ENCODE measurements around the gene SND1.

SND1 gene

DNA sequence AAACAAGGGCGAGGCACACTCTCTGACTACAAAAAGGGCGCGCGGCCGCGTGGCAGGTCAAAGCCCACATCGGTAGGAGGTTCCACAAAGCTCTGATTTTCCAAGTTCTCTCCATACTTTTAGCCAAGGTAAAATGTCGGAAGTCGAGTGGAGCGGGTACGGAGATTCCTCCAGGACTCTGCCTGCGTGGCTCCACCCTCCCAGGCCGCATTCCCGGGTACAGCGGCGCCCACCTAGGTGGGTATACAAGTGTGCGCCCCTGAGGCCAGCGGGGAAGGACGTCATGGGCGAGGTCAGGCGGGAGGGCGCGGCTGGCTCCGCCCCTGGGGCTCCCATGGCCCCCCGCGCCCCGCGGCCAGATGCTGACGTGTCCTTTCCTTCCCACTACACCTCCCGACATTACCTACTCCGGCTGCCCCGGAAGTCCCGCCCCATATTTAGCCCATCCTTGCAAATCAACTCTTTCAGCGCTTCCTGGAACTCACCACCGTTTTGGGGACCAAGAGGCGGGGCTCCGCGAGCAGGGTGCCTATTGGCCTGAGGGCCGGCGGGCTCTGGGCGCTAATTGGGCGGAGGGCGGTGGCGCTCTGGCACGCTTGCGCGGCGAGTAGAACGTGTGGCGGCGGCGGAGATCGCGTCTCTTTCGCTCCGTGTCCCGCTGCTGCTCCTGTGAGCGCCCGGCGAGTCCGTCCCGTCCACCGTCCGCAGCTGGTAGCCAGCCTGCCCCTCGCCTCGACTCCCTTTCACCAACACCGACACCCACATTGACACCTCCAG is at the start of gene SND1:
TSS of gene SND1 (plus strand) at position 639 of the 777 bp plus-strand sequence. CDS start 180 bp downstream, outside the sequence.
- peak; percentile 99 for DNase-seq

DNA sequence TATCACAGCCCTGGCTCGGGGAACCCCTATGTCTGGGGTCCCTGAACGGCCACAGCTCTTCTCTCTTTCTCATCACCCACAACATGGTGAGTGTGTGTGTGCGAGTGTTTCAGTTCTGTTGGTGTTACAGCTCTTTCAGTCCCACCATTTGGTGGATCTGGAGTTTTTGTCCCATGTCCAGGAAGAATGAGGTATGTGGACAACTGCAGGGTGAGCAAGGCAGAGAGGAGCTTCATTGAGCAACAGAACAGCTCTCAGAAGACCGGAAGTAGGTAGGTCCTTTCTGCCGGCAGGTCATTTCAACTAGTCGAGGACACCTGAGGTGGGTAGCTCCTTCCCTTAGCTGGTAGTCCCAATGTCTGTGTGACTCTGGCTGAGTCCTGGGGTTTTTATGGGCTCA is 43.5 kb upstream of the SND1 start:
- no peak for DNase-seq

- DNase-seq, result no peak
Measured at GRCh38 chr7:127609297-127609696, 42.7 kb upstream of the SND1 start.

DNA sequence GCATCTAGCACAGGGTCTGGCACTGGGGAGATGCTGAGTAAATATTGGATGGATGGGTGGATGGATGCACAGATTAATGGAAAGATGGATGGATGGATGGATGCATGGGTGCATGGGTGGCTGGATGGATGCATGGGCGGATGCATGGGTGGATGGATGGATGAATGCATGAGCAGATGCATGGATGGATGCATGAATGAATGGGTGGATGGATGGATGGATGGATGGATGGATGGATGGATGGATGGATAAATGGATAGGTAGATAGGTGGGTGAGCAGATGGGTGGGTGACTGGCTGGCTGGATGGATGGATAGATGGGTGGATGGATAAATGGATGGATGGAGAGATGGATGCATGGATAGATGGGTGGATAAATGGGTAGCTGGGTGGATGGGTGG is 39.7 kb upstream of the SND1 start:
- no peak for DNase-seq

DNA sequence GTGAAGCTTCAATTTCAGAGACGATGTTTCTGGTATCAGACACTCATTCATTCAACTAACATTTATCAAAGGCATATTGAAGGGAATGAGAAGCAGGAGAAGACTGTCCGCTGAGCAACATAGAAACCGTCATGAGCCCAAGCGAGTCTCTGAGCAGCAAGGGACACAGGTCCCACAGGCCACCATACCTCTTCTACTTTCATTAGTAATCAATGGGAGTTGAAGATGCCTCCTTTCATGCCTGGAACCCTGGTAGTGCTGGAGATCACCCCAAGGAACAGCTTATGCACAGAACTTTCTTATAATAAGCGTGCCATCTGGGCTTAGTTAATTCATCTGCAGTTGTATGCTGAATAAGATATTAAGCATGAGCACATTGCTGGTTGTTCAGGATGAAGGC is 35.3 kb upstream of the SND1 start:
- DNase-seq, result no peak

- no peak for DNase-seq
Measured at GRCh38 chr7:127618042-127618441, 34.0 kb upstream of the SND1 start, which contains the start of gene PAX4. Gene PAX4 (minus strand): TSS chr7:127618142. CDS start chr7:127615928, 2,214 bp downstream.

GRCh38 chr7:127618775-127619174 is 33.2 kb upstream of the SND1 start:
- no peak for DNase-seq

DNA sequence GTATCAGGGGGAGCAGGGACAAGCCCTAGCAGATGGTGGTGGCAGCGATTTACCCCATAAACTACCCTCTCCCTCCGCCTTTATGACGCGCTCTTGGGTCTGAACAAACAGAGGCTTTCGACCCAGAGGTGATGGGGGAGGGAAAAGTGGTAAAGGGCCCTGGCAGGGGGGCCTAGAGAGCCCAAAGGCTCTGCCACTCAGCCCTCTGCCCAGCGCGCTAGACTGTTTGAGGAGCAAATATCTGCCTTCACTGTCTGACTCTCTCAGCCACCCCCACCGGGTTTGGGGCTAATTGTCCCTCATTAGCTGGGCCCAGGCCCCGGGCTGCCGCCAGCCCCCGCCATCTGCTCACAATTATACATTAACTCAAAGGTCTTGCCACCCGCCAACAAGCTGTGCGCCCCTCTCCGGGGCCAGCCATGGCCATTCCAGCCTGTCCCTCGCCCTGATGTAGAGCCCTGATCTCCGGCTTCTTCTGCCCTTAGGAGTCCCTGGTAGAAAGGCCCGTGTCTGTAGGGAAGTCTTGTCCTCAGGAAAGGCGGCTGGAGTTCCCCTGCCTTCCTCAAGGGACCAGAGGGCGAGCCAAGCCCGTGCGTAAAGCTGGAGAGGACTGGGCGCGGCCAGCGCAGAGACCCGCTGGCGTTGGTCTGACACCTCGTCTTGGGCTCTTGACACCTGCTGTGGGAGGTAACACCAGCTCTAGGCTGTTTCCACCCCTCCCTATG is 32.2 kb upstream of the SND1 start:
- no peak for DNase-seq

- peak; percentile 2 for DNase-seq
Measured at GRCh38 chr7:127620406-127621233, 31.4 kb upstream of the SND1 start.

GRCh38 chr7:127625331-127625730 is 26.7 kb upstream of the SND1 start:
- DNase-seq, result no peak

GRCh38 chr7:127628445-127628844 is 23.5 kb upstream of the SND1 start:
- no peak for DNase-seq

- no peak for DNase-seq
Measured at GRCh38 chr7:127629268-127629854, 22.6 kb upstream of the SND1 start.

- no peak for DNase-seq
Measured at GRCh38 chr7:127632276-127632910, 19.6 kb upstream of the SND1 start.

GRCh38 chr7:127635659-127636285 is 16.2 kb upstream of the SND1 start:
- no peak for DNase-seq

DNA sequence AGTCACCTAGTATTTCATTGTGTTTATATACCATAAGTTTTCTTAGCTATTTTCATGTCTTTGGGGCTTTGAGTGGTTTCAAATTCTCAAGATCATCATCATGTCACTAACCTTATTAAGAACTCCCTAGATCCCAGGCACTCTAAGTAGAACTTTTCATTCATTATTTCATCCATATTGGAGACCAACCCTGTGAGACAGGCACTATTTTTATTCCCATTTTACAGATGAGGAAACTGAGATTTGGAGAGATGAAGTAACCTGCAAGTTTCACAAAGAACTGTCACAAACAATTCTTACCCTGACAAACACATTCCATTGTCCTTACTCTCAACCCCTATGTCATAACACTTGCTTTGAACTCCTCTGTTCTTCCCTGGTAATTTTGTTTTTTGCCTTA is 13.8 kb upstream of the SND1 start:
- DNase-seq, result no peak

GRCh38 chr7:127644484-127644883 is 7.5 kb upstream of the SND1 start:
- no peak for DNase-seq

DNA sequence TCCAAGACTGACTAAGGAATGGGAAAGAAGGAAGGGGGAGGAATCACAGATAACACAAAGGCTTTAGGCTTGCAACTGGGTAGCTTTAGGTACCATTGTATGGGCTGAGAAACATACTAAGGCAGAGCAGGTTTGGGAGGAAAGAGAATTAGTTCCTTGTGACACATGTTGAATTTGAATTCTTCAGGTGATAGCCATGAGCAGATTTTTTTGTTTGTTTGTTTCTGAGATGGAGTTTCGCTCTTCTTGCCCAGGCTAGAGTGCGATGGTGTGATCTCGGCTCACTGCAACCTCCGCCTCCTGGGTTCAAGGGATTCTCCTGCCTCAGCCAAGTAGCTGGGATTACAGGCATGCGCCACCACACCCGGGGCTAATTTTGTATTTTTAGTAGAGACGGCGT is 4.4 kb upstream of the SND1 start:
- no peak for DNase-seq

GRCh38 chr7:127648986-127649385 is 3.0 kb upstream of the SND1 start:
- no peak for DNase-seq

GRCh38 chr7:127650847-127651555 is 993 bp upstream of the SND1 start:
- DNase-seq, result no peak

DNA sequence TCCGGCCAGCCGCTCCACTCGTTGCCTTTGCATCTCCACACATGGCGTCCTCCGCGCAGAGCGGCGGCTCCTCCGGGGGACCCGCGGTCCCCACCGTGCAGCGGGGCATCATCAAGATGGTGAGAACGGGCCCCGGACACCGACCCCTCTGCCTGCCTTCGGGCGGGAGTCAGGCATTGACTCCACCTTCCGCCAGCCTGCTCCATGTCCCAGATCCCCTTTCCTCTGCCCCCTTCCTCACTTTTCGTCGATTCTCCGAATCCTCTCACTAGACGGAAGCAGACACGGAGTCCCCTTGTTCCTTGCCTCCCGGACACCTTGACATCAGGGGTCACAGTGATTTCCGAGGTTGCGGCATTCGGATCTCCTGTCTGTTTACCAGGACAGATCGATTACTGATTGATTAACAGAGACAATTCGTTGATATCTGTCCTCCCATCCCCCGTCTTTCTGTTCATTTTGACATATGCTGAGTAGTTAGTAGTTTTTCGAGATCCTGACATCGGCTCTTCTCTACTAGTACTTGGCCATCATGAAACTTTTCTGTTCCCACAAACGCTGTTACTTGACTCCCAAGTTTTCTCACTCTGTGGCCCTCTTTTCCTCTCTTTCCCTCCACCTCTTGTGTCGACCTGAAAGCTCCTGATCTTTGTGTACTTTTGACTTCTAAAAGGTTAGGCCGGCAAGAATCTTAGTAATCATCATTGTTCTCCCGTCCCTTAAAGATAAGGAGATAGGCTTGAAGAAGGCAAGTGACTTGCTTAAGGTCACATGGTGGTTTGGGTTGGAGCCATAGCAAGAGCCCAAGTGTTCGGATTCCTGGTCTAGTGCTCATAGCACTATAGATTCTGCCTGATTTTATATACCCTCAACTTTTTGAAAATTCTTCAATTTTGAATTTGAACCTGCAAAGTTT is 597 bp downstream of the SND1 start:
- peak; percentile 45 for DNase-seq
